ENCODE data around the gene DHDDS. TPM values are rescaled to one million over a fixed set of nuclear protein-coding genes. Genes with fewer than 3 reads are reported as not detected.

The DHDDS gene
- total RNA-seq, 1 donor from 2014 or later = 41.7 TPM

Other genes with a start within 250 kb of the DHDDS start
- gene CATSPER4, start 241.7 kb upstream of the DHDDS start, total RNA-seq = not detected in 2 replicates
- 9.7 and 19.0 TPM in 2 replicates for gene CEP85, start 198.1 kb upstream of the DHDDS start, total RNA-seq
- gene SH3BGRL3, start 152.2 kb upstream of the DHDDS start, total RNA-seq = 29.7 and 35.7 TPM in 2 replicates
- gene UBXN11, start 125.7 kb upstream of the DHDDS start, total RNA-seq = 3.0 and 4.3 TPM in 2 replicates
- gene CD52, start 114.4 kb upstream of the DHDDS start, total RNA-seq = not detected in 2 replicates
- gene CRYBG2, start 78.2 kb upstream of the DHDDS start, total RNA-seq = 0.35 TPM in 1 of 2 replicates, not detected in the other
- gene ZNF683, start 59.6 kb upstream of the DHDDS start, total RNA-seq = not detected in 2 replicates
- gene LIN28A, start 21.5 kb upstream of the DHDDS start, total RNA-seq = not detected in 2 replicates
- 299 and 333 TPM in 2 replicates for gene HMGN2, start 40.1 kb downstream of the DHDDS start, total RNA-seq
- gene RPS6KA1, start 97.4 kb downstream of the DHDDS start, total RNA-seq = 12.8 and 13.5 TPM in 2 replicates